ENCODE results near the gene FAM120A.

FAM120A gene

DNA sequence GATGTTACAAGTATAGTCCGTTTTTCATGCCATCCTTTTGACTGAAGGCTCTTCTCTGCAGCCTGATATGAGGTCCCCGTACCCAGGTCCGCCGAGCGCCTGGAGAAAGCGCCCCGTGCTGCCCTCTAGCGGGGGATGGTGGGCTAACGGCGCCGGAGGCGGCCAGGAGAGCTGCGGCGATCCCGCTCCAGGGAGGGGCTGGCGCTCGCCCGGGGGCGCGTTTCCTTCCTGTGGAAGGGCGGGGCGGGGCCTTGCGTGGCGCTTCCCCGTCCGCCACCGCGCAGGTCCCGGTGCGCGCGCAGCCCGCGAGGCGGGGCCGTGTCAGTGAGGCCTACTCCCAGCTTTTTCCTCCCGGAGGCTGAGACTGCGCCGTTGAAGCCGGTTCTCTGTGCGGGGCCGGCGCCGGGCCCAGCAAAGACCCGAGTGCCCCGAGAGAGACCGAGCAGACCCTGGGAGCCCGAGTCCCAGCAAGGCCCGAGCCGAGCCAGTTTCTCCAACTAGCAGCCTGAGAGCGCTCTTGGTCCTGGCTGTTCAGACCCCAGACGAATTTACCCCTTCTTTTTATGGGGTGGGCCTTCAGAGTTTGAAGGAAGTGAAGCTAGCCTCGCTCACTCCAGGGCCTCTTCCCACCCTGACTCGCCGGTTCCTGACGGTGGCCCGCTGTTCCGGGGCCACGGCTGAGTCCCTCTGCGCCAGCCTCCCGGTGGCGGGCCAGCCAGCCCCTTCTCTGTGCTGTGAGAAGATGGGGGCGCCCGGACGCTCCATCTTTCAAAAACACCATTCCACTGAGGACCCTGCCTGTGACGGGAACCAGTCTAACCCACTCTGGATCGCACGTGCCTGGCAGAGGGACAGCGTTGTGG lies 115.2 kb downstream of the FAM120A start:
- Histone ChIP-seq H3K4me3 (ENCODE audit: low read depth, low read length) (peak overlapping the region; percentile 59), H3K36me3 (peaks cover 15% of the 10 kb centered on the region), H3K27me3 (ENCODE audit: insufficient read depth, low read depth, severe bottlenecking) (no peaks in the 10 kb centered on the region), H3K27ac (peak overlapping the region; percentile 88), H3K9me3 (ENCODE audit: severe bottlenecking) (peaks cover 3% of the 10 kb centered on the region)
- peak; percentile 97 for DNase-seq
- TF ChIP-seq, protein P1, sequence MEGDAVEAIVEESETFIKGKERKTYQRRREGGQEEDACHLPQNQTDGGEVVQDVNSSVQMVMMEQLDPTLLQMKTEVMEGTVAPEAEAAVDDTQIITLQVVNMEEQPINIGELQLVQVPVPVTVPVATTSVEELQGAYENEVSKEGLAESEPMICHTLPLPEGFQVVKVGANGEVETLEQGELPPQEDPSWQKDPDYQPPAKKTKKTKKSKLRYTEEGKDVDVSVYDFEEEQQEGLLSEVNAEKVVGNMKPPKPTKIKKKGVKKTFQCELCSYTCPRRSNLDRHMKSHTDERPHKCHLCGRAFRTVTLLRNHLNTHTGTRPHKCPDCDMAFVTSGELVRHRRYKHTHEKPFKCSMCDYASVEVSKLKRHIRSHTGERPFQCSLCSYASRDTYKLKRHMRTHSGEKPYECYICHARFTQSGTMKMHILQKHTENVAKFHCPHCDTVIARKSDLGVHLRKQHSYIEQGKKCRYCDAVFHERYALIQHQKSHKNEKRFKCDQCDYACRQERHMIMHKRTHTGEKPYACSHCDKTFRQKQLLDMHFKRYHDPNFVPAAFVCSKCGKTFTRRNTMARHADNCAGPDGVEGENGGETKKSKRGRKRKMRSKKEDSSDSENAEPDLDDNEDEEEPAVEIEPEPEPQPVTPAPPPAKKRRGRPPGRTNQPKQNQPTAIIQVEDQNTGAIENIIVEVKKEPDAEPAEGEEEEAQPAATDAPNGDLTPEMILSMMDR (IDR thresholded peaks at IDR 0.05; ENCODE audit: low read depth, low read length) = peak; percentile 88

DNA sequence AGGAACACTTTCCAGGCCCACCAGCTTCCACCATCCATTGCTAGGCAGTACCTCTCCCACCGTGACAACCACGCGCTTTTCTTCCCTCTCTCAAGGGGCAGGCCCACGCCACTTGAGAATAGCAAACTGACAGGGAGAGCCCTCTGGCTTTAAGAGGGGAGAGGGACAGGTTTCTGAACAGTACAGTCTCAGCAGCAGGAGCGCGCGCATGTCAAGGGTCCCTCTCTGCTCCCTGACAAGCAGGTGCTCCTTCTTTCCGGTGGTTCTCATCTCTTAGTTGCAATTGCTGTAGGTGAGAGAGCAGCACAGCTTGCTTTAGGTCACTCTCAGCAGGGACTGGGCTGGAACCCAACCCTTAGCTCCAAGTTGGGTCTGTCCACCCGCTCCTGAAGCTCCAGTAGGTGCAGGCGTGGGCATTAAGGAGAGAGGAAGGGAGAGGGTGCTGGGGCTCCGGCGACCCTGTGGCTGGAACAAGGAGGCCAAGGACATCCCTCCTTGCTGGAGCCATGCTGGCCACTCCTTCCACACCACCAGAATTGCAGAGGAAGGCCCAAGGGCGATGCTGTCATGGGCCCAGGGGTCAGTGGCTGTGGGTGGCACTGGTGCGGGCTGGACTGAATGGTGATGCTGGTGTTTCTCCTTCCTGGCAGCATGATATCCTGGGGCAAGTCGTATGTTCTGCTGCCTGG lies 115.9 kb downstream of the FAM120A start:
- peak overlapping the region; percentile 88 for H3K27ac ChIP-seq
- H3K4me3 ChIP-seq (ENCODE audit: low read depth, low read length) = peak overlapping the region; percentile 59

DNA sequence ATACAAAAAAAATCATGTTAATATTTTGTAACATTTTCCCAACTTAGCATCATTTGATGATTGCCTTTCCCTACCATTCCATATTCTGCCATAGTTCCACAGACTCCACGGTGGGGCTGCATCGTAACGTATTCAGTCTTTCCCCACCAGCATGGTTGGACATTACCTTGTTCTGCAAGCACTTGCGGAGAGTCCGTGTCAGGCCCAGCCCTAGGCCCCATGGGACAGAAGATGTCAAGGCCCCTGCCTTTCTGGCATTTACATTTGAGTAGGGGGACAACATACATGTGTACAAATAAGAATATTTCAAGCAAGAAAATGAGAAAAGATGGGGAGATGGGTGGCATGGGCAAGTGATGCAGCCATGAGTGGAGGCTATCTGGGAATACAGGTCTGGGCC lies 116.7 kb downstream of the FAM120A start:
- Histone ChIP-seq H3K9me3 (ENCODE audit: severe bottlenecking) (peaks cover 3% of the 10 kb centered on the region), H3K27ac (no peak overlapping the region), H3K27me3 (ENCODE audit: insufficient read depth, low read depth, severe bottlenecking) (no peaks in the 10 kb centered on the region), H3K36me3 (peaks cover 2% of the 10 kb centered on the region), H3K4me3 (ENCODE audit: low read depth, low read length) (no peak overlapping the region)
- no peak for DNase-seq
- TF ChIP-seq, protein P1 (IDR thresholded peaks at IDR 0.05; ENCODE audit: low read depth, low read length) = no peak

More for the DNA sequence above, 115.9 kb downstream of the FAM120A start:
- peaks cover 3% of the 10 kb centered on the region for H3K9me3 ChIP-seq (ENCODE audit: severe bottlenecking)
- no peaks in the 10 kb centered on the region for H3K27me3 ChIP-seq (ENCODE audit: insufficient read depth, low read depth, severe bottlenecking)
- TF ChIP-seq, protein P1 (IDR thresholded peaks at IDR 0.05; ENCODE audit: low read depth, low read length) = no peak
- peaks cover 8% of the 10 kb centered on the region for H3K36me3 ChIP-seq
- peak; percentile 60 for DNase-seq

DNA sequence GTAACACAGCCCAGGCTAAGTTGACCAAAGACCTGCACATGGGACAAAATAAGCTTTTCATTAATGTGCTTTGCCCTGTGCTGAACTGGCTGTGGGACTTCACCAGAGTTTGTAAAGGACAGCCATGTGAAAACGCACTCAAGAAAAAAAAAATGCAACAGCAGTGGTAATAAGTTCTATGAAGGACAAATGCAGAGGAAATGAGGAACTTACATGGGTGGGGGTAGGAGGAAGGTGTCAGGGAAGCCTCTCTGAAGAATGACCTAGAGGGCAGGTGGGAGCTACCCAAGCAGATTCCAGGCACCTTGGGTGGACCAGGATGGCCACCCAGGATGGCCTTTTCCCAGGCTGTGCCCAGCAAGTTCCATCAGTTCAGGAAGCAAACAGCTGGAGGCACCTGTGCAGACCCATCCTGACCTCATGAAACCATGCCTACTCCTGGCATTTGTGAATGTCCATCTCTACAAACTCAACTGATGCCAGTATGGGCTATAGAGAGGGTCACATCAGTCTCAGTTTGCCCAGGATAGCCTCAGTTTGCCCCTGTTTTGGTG lies 118.2 kb downstream of the FAM120A start:
- DNase-seq = no peak

DNA sequence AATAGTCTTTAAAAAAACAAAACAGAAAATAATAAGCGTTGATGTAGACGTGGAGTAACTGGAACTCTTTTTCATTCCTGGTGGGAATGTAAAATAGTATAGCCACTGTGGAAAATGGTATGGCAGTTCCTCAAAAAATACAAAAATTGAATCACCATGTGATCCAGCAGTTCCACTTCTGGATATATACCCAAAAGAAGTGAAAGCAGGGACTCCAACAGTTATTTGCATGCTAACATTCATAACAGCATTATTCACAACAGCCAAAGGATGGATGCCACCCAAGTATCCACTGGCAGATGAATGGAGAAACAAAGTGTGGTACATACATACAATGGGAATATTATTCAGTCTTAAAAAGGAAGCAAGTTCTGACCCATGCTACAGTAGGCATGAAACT lies 120.7 kb downstream of the FAM120A start:
- H3K36me3 ChIP-seq = no peaks in the 10 kb centered on the region
- H3K27ac ChIP-seq = no peak overlapping the region
- H3K4me3 ChIP-seq (ENCODE audit: low read depth, low read length) = no peak overlapping the region
- TF ChIP-seq, protein P1 (IDR thresholded peaks at IDR 0.05; ENCODE audit: low read depth, low read length) = no peak
- H3K9me3 ChIP-seq (ENCODE audit: severe bottlenecking) = peaks cover 3% of the 10 kb centered on the region
- no peak for DNase-seq
- no peaks in the 10 kb centered on the region for H3K27me3 ChIP-seq (ENCODE audit: insufficient read depth, low read depth, severe bottlenecking)

More for the DNA sequence above, 118.2 kb downstream of the FAM120A start:
- no peaks in the 10 kb centered on the region for H3K36me3 ChIP-seq
- TF ChIP-seq, protein P1 (IDR thresholded peaks at IDR 0.05; ENCODE audit: low read depth, low read length) = no peak
- no peaks in the 10 kb centered on the region for H3K27me3 ChIP-seq (ENCODE audit: insufficient read depth, low read depth, severe bottlenecking)
- peaks cover 3% of the 10 kb centered on the region for H3K9me3 ChIP-seq (ENCODE audit: severe bottlenecking)
- no peak overlapping the region for H3K27ac ChIP-seq
- H3K4me3 ChIP-seq (ENCODE audit: low read depth, low read length) = no peak overlapping the region
